Measurements from ENCODE around the gene HNRNPK. TPM values are rescaled to one million over a fixed set of nuclear protein-coding genes. Genes with fewer than 3 reads are reported as not detected.

The HNRNPK gene
- total RNA-seq, 4 donors from 2014 or later = 501 to 702 (median 639) TPM

DNA sequence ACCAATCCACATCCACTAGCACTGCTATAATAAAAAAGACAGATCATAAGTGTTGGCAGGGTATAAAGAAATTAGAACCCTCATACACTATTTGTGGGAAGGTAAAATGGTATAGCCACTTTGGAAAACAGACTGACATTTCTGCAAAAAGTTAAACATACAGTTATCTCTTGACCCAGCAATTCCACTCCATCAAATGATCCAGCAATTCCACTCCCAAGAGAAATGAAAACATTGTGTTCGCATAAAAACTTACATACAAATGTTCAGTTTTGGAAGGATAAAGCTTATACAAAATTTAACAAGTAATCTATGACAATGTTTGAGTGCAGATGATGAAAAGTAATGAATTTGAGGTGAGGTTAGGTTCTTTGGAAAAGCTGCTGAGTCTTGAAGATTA is 60.9 kb downstream of the HNRNPK start:
- no peak for TF ChIP-seq POLR2A (IDR thresholded peaks at IDR 0.05)
- TF ChIP-seq, protein P1, sequence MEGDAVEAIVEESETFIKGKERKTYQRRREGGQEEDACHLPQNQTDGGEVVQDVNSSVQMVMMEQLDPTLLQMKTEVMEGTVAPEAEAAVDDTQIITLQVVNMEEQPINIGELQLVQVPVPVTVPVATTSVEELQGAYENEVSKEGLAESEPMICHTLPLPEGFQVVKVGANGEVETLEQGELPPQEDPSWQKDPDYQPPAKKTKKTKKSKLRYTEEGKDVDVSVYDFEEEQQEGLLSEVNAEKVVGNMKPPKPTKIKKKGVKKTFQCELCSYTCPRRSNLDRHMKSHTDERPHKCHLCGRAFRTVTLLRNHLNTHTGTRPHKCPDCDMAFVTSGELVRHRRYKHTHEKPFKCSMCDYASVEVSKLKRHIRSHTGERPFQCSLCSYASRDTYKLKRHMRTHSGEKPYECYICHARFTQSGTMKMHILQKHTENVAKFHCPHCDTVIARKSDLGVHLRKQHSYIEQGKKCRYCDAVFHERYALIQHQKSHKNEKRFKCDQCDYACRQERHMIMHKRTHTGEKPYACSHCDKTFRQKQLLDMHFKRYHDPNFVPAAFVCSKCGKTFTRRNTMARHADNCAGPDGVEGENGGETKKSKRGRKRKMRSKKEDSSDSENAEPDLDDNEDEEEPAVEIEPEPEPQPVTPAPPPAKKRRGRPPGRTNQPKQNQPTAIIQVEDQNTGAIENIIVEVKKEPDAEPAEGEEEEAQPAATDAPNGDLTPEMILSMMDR (IDR thresholded peaks at IDR 0.05) = no peak
- intact Hi-C loops (cut with DNase I) = no loop called here
- Histone ChIP-seq H3K36me3 (no peaks in the 10 kb centered on the region), H3K27me3 (no peaks in the 10 kb centered on the region), H3K4me1 (peaks cover 9 to 16% of the 10 kb centered on the region in 2 donors), H3K27ac (no peak overlapping the region), H3K9me3 (no peaks in the 10 kb centered on the region), H3K4me3 (replicated peaks in 1 of 3) (no peak overlapping the region)
- no peak for DNase-seq
- 96 to 100% methylated on average over 1 of the region's 1 CpG for WGBS, 2 donors

Small RNA genes lying within 50 kb of the gene (microRNA-seq; reads per million reads assigned to microRNA genes)
- 146 reads per million, percentile 58 among the genes with 10 or more reads in this experiment for gene MIR7-1

Small RNA genes lying within 50 kb of the gene (small RNA-seq; reads per million reads assigned to genes)
- gene RF00019 = not detected

Other genes starting within 250 kb of the HNRNPK start
- gene GKAP1, start 162.4 kb downstream of the HNRNPK start, total RNA-seq = 10 to 100 TPM; 15.5 to 24.3 (median 19.0) TPM
- gene KIF27, start 58.8 kb downstream of the HNRNPK start, total RNA-seq = 10 to 100 TPM; 17.6 to 28.2 (median 19.2) TPM
- 10 to 100 TPM in 2 of 4 donors, 1 to 10 TPM in 2; 7.2 to 11.4 (median 9.7) TPM for gene RMI1, start 590 bp upstream of the HNRNPK start, total RNA-seq